RWPE1 (cell line): ENCODE measurements around the gene ANKRD28.

Experiments used
- CTCF ChIA-PET: fragments of 350-600 bp; sonication (Branson Sonifier 250); formaldehyde crosslinking; extraction: SDS; loops from one replicate; lab custom pipeline; 2021; lab: Yijun Ruan, JAX
- POLR2A ChIA-PET: fragments of 400-600 bp; formaldehyde crosslinking; extraction: SDS; loops from one replicate; lab custom pipeline; 2020; ENCODE audit warnings: antibody characterized with exemption; ENCODE audit not compliant: low non-redundant PET; lab: Yijun Ruan, JAX
- DNase-seq: peaks from one replicate; pipeline ENCODE4 v3.0.0; 2012; ENCODE audit warnings: low spot score
- H3K27ac ChIP-seq: fragments of 450-650 bp; 2 replicates; pipeline ENCODE4 v1.5.1; 2017
- TF ChIP-seq, protein P1 (sequence below): fragments of 450-650 bp; conservative IDR thresholded peaks from 2 replicates; pipeline ENCODE4 v1.5.1; 2017; ENCODE audit warnings: low read depth, mild to moderate bottlenecking

Gene ANKRD28

DNA sequence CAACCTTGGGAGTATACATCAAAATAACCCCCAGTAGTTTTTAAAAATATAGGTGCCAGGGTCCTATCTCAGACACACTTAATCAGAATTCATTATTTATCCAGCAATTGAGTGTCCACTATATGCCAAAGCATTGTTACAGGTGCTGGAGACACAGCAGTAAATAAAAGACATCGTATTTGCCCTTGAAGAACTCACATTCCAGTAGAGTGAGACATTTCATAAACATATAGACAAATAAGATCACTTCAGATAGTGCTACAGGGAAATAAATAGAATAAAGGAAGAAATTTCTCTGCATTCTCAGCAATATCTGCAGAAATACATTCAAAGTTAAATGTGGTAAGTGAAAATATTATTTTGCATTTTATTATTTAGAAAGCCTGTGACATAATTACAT, 34.1 kb upstream of the ANKRD28 start:
- TF ChIP-seq, protein P1, sequence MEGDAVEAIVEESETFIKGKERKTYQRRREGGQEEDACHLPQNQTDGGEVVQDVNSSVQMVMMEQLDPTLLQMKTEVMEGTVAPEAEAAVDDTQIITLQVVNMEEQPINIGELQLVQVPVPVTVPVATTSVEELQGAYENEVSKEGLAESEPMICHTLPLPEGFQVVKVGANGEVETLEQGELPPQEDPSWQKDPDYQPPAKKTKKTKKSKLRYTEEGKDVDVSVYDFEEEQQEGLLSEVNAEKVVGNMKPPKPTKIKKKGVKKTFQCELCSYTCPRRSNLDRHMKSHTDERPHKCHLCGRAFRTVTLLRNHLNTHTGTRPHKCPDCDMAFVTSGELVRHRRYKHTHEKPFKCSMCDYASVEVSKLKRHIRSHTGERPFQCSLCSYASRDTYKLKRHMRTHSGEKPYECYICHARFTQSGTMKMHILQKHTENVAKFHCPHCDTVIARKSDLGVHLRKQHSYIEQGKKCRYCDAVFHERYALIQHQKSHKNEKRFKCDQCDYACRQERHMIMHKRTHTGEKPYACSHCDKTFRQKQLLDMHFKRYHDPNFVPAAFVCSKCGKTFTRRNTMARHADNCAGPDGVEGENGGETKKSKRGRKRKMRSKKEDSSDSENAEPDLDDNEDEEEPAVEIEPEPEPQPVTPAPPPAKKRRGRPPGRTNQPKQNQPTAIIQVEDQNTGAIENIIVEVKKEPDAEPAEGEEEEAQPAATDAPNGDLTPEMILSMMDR = no peak
- POLR2A ChIA-PET = no interaction called here
- DNase-seq = no peak
- no peak overlapping the region for H3K27ac ChIP-seq
- CTCF ChIA-PET = no interaction called here

DNA sequence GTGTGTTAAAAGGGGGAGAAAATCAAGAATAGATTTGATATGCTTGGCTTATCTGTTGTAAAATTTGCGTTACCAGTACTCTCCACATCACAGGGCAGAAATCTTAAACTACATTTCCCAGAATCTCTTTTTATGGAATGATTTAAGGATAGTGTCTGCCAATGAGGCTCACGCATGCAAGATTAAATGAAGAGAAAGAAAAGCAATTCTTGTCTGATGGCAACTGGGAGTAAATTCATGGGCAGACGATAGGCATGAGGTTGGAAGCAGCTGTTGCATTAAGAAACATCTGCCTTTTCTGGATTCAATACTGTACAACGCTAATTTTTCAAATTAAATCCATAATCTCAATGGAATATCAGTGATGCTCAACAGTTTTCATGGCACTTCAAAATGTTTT, 27.2 kb upstream of the ANKRD28 start:
- no peak for DNase-seq
- H3K27ac ChIP-seq = no peak overlapping the region
- ChIA-PET POLR2A (no interaction called here), CTCF (no interaction called here)
- TF ChIP-seq, protein P1 = no peak

DNA sequence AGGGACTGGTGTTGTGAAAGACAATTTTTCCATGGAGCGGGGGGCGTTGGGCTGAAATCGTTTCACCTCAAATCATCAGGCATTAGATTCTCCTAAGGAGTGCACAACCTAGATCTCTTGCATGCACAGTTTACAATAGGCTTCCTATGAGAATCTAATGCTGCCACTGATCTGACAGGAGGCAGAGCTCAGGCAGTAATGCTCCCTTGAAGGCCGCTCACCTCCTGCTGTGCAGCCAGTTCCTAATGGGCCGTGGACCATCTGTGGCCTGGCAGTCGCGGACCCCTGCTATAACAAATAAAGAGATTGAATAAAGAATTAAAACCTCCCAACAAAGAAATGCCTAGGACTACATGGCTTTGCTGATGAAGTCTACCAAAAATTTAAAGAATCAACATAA, 25.3 kb upstream of the ANKRD28 start:
- ChIA-PET CTCF (interaction anchor here (0.7 kb wide), 2 partner anchors 48 to 490 kb away, joined by 4 to 5 read pairs; no protein-coding TSS in a partner anchor), POLR2A (no interaction called here)
- DNase-seq = no peak
- H3K27ac ChIP-seq = no peak overlapping the region
- TF ChIP-seq, protein P1 = no peak

DNA sequence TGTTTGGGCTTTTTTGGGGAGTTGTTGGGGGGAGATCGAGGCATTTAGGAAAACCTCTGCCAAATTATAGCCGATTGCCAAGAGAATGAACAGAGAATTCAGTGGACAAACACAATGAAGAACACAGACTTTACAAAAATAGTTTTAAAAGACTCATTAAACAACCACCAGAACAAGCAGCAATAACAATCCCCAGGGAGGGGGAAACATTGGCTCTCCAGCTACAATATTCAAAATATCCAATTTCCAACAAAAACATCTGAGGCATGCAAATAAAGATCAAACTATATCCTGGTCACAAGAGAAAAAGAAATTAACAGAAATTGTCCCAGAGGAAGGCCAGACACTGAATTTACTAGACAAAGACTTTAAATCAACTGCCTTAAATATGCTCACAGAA, 24.5 kb upstream of the ANKRD28 start:
- CTCF ChIA-PET = interaction anchor here (0.7 kb wide), 1 partner anchor 47 kb away, joined by 4 read pairs; no protein-coding TSS in a partner anchor
- H3K27ac ChIP-seq = no peak overlapping the region

DNA sequence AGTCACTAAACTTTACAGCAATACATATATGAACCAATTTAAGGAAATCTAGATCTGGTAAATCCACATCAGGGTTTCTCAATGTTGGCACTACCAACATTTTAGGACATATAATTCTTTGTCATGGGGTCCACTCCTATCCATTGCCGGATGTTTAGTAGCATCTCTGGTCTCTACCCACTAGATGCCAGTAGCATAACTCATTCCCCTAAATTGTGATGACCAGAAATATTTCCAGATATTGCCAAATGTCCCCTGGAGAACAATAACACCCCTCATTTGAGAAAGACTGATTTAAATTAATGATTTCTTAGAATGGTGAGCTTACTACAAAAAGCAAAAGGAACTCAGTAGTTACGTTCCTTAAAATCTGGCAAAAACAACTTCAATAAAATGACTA, 23.1 kb upstream of the ANKRD28 start:
- CTCF ChIA-PET = no interaction called here
- no peak for DNase-seq
- H3K27ac ChIP-seq = no peak overlapping the region
- TF ChIP-seq, protein P1 = no peak
- POLR2A ChIA-PET = no interaction called here

More for the DNA sequence above, 24.5 kb upstream of the ANKRD28 start:
- DNase-seq = no peak
- TF ChIP-seq, protein P1 = no peak
- POLR2A ChIA-PET = no interaction called here

DNA sequence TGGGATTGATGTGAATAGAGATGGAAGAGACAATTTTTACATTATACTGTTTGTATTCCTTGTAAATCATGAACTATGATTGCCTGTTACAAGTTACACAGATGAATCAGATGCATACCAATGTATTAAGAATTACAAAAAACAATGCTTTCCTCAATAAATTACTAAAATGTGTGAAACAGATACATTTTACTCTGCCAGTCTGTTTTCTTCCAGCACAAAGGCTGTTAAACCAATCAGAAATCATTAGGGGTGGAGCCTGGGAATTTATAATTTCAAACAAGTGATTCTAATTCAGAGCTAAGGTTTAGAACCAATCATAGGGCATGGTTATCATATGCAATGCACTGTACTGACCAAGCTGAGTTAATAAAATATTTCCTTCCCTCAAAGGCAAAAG, 21.8 kb upstream of the ANKRD28 start:
- POLR2A ChIA-PET = no interaction called here
- H3K27ac ChIP-seq = no peak overlapping the region
- TF ChIP-seq, protein P1 = no peak
- CTCF ChIA-PET = no interaction called here
- DNase-seq = no peak

DNA sequence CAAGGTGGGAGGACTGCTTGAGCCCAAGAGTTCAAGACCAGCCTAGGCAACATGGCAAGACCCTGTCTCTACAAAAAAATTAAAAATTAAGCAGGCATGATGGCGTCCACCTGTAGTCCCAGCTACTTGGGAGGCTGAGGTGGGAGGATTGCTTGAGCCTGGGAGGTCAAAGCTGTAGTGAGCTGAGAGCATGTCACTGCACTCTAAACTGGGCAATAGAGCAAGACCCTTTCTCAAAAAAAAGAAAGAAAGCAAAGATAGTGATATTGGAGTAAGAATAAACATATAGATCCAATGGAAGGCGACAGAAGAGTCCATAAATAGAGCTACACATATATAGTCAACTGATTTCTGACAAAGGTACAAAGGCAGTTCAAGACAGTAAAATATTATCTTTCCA, 21.3 kb upstream of the ANKRD28 start:
- CTCF ChIA-PET = no interaction called here
- POLR2A ChIA-PET = no interaction called here
- TF ChIP-seq, protein P1 = no peak
- DNase-seq = no peak
- H3K27ac ChIP-seq = no peak overlapping the region
